Adrenal gland (tissue), 5 donors: Measurements from ENCODE around the gene AP1M1.

ENCODE experiments used
- POLR2A ChIP-seq, 2 donors: fragments of 450-650 bp; IDR thresholded peaks; one replicate each; pipeline ENCODE4 v1.6.1; 2017; ENCODE audit warnings: antibody characterized with exemption in 2 of 2, mild to moderate bottlenecking in 2 of 2, moderate library complexity in 1 of 2
- TF ChIP-seq, protein P1 (sequence below), 6 experiments: fragments of 450-650 bp in 4 of 6; fragments of 200-600 bp in 2 of 6; sonication (generic) in 1 of 6; IDR thresholded peaks; 1 replicate in 5 of 6; 2 replicates in 1 of 6; pipeline versions ENCODE4 v1.5.1 to v1.8.0; 2016 to 2021; ENCODE audit warnings: antibody characterized with exemption in 6 of 6, mild to moderate bottlenecking in 2 of 6, moderate library complexity in 1 of 6
- donor health status: DM: no; HTN: no; CAD: no.

GRCh38 chr19:16213076-16213475, 15.4 kb downstream of the AP1M1 start:
- TF ChIP-seq, protein P1, sequence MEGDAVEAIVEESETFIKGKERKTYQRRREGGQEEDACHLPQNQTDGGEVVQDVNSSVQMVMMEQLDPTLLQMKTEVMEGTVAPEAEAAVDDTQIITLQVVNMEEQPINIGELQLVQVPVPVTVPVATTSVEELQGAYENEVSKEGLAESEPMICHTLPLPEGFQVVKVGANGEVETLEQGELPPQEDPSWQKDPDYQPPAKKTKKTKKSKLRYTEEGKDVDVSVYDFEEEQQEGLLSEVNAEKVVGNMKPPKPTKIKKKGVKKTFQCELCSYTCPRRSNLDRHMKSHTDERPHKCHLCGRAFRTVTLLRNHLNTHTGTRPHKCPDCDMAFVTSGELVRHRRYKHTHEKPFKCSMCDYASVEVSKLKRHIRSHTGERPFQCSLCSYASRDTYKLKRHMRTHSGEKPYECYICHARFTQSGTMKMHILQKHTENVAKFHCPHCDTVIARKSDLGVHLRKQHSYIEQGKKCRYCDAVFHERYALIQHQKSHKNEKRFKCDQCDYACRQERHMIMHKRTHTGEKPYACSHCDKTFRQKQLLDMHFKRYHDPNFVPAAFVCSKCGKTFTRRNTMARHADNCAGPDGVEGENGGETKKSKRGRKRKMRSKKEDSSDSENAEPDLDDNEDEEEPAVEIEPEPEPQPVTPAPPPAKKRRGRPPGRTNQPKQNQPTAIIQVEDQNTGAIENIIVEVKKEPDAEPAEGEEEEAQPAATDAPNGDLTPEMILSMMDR (IDR thresholded peaks at IDR 0.05), result no peak
- no peak for TF ChIP-seq POLR2A (IDR thresholded peaks at IDR 0.05)
